ENCODE data around the gene COP1.

- TF ChIP-seq SUZ12 (IDR thresholded peaks at IDR 0.05; ENCODE audit: low read length) (no peak), EP300 (IDR thresholded peaks at IDR 0.05; ENCODE audit: borderline replicate concordance in 1 of 2, low read depth in 2 of 2, low read length in 2 of 2) (no peak), CTCF (IDR thresholded peaks at IDR 0.05; ENCODE audit: control extremely low read depth in 1 of 3, insufficient read depth in 1 of 3, low read depth in 1 of 3, low read length in 3 of 3) (no peak), POLR2A (IDR thresholded peaks at IDR 0.05; ENCODE audit: control extremely low read depth in 1 of 2, low read depth in 2 of 2, low read length in 2 of 2) (no peak), RNF2 (IDR thresholded peaks at IDR 0.05; ENCODE audit: borderline replicate concordance, low read depth, low read length, missing control alignments, poor library complexity, severe bottlenecking) (no peak), SRF (IDR thresholded peaks at IDR 0.05; ENCODE audit: low read depth, low read length) (no peak), GTF2F1 (IDR thresholded peaks at IDR 0.05; ENCODE audit: borderline replicate concordance, low read depth, low read length) (no peak), CREB1 (IDR thresholded peaks at IDR 0.05) (no peak), E2F6 (IDR thresholded peaks at IDR 0.05) (no peak), EZH2 (IDR thresholded peaks at IDR 0.05; ENCODE audit: low read depth, low read length, severe bottlenecking) (no peak), SP4 (IDR thresholded peaks at IDR 0.05; ENCODE audit: low read length) (no peak)
These were observed 237.9 kb downstream of the COP1 start for GRCh38 chr1:175969231-175969630.
